Measurements from ENCODE around the gene ACOX3. TPM values are rescaled to one million over a fixed set of nuclear protein-coding genes. Genes with fewer than 3 reads are reported as not detected.
A peak's percentile ranks its signal among the peaks of the same experiment; 100 is the strongest.

Gene ACOX3
- polyA plus RNA-seq, 2 of the 4 experiments (the other 2 are of a cell fraction), result 4.9 to 8.2 TPM

GRCh38 chr4:8402640-8403039 lies 37.9 kb downstream of the ACOX3 start:
- Histone ChIP-seq H3K4me1 (peaks cover 3% of the 10 kb centered on the region; the same call in 1 of the 3 replicates), H3K27ac (peak overlapping the region in 1 of 2 experiments; percentile 50; a peak in 1 of 6 replicates), H3K4me3 (no peak overlapping the region), H3K9me3 (no peaks in the 10 kb centered on the region), H3K4me2 (no peak overlapping the region)
- DNase-seq (ENCODE audit: low read depth in 1 of 2, low spot score in 1 of 2), result no peak
- no peak for ATAC-seq
- FAIRE-seq, result no peak
- CTCF ChIA-PET, result interaction anchor here (0.6 to 20.7 kb wide), 43 partner anchors 8 to 285 kb away, joined by 3 to 270 read pairs (median 4); partner anchors contain the start of genes HTRA3 and SH3TC1
- WGBS (ENCODE audit: missing lambda C conversion rate), result 78% methylated on average over 14 of the region's 14 CpGs
- TF ChIP-seq REST (IDR thresholded peaks at IDR 0.05) (no peak), KDM1A (IDR thresholded peaks at IDR 0.05; ENCODE audit: low read depth) (no peak), EHF (CRISPR knock-in tag; IDR thresholded peaks at IDR 0.05) (no peak), SMC3 (IDR thresholded peaks at IDR 0.05) (no peak)
- TF ChIP-seq, protein P1, sequence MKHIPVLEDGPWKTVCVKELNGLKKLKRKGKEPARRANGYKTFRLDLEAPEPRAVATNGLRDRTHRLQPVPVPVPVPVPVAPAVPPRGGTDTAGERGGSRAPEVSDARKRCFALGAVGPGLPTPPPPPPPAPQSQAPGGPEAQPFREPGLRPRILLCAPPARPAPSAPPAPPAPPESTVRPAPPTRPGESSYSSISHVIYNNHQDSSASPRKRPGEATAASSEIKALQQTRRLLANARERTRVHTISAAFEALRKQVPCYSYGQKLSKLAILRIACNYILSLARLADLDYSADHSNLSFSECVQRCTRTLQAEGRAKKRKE (CRISPR knock-in tag; IDR thresholded peaks at IDR 0.05; ENCODE audit: low read depth), result no peak
- POLR2A ChIA-PET, result no interaction called here

DNA sequence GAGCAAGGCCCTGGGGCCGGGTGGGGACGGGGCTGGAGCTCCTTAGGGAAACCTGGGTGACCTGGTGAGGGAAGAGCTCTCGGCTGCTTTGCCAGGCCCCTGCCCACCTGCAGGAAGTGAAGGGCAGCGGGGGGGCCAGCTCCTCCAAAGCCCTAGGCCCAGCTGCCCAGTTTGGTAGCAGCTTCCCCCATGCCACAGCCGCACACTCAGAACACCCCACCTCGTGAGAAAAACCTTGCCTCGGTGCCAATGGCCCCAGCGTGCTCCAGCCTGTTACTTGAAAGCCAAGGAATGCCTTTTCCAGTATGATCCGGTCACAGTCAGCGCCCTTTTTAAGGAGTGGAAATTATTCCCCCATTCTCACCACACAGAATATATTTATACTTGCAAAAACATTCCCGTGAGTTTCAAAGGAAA lies 38.3 kb downstream of the ACOX3 start:
- no peak for FAIRE-seq
- Histone ChIP-seq H3K4me2 (no peak overlapping the region), H3K27ac (peak overlapping the region in 1 of 2 experiments; percentile 35; a peak in 1 of 6 replicates), H3K9me3 (no peaks in the 10 kb centered on the region), H3K4me3 (no peak overlapping the region), H3K4me1 (peaks cover 3% of the 10 kb centered on the region; the same call in 1 of the 3 replicates)
- CTCF ChIA-PET, result interaction anchor here (0.6 to 20.7 kb wide), 28 partner anchors 8 to 226 kb away, joined by 3 to 270 read pairs (median 6); partner anchors contain the start of genes HTRA3 and SH3TC1
- no peak for ATAC-seq
- no peak for TF ChIP-seq ZC3H11A (IDR thresholded peaks at IDR 0.05)
- no peak for TF ChIP-seq GATA3 (IDR thresholded peaks at IDR 0.05; ENCODE audit: borderline replicate concordance)
- TF ChIP-seq KDM1A (IDR thresholded peaks at IDR 0.05; ENCODE audit: low read depth), result no peak
- no peak for TF ChIP-seq ZFP36 (IDR thresholded peaks at IDR 0.05; ENCODE audit: borderline replicate concordance, partially characterized antibody)
- no peak for TF ChIP-seq RFX5 (IDR thresholded peaks at IDR 0.05)
- no peak for TF ChIP-seq HMGXB4 (CRISPR knock-in tag; IDR thresholded peaks at IDR 0.05; ENCODE audit: borderline replicate concordance)
- TF ChIP-seq, protein P2, sequence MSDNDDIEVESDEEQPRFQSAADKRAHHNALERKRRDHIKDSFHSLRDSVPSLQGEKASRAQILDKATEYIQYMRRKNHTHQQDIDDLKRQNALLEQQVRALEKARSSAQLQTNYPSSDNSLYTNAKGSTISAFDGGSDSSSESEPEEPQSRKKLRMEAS (IDR thresholded peaks at IDR 0.05), result no peak
- no peak for TF ChIP-seq NPAS2 (CRISPR knock-in tag; IDR thresholded peaks at IDR 0.05; ENCODE audit: borderline replicate concordance)
- TF ChIP-seq MYC (IDR thresholded peaks at IDR 0.05; ENCODE audit: borderline replicate concordance, low read length), result no peak
- TF ChIP-seq PHF8 (IDR thresholded peaks at IDR 0.05; ENCODE audit: borderline replicate concordance, low read depth), result no peak
- TF ChIP-seq EHMT2 (IDR thresholded peaks at IDR 0.05; ENCODE audit: low read depth), result no peak
- TF ChIP-seq, protein P1 (CRISPR knock-in tag; IDR thresholded peaks at IDR 0.05; ENCODE audit: low read depth), result no peak
- POLR2A ChIA-PET, result no interaction called here
- DNase-seq (ENCODE audit: low read depth in 1 of 2, low spot score in 1 of 2), result no peak
- 95% methylated on average over 9 of the region's 11 CpGs for WGBS (ENCODE audit: missing lambda C conversion rate)
